Posterior vena cava (tissue), 2 donors: Measurements from ENCODE around the gene CETN3. TPM values are rescaled to one million over a fixed set of nuclear protein-coding genes. Genes with fewer than 3 reads are reported as not detected.
"Not testable (repeated sequence)": the region's sequence is repeated elsewhere in the genome, so short reads cannot be mapped to it uniquely, and the experiment has no call there.

Source experiments
- DNase-seq: peaks from one replicate; pipeline ENCODE4 v3.0.0-alpha.2; 2020; ENCODE audit warnings: low spot score
- intact Hi-C, 2 donors: fragments of 100-400 bp; cut with DNase I; formaldehyde crosslinking; loops; one replicate each; pipeline versions ENCODE4 v1.14.1 to v1.14.2; 2022 to 2023
- total RNA-seq, 2 donors: library from RNA; stranded (reverse); fragmentation: NEBNext Ultra II Directional; extraction: Animal tissue kit (Norgen Biotek cat#: 25700); gene quantifications; one replicate each; pipeline ENCODE4 v1.2.1, GENCODE V29; 2021
- donor health status: DM: yes; HTN: yes; CAD: no.
- donor health status: DM: yes; HTN: yes; CAD: no.

Gene CETN3
- total RNA-seq, 2 donors from 2014 or later, result 15.0 to 18.0 TPM

- DNase-seq, result no peak
- intact Hi-C loops, result no loop called here
Observed at GRCh38 chr5:90344689-90345088, 64.9 kb downstream of the CETN3 start.

GRCh38 chr5:90343731-90344130, 65.8 kb downstream of the CETN3 start:
- DNase-seq, intact Hi-C loops: not testable (repeated sequence)

- no peak for DNase-seq
- intact Hi-C loops, result no loop called here
Observed at GRCh38 chr5:90342576-90342975, 67.0 kb downstream of the CETN3 start.

Other genes with a start within 250 kb of the CETN3 start
- gene MBLAC2, start 65.0 kb upstream of the CETN3 start, total RNA-seq, result 1 to 10 TPM; 5.0 to 5.1 TPM
- 1 to 10 TPM; 1.2 to 1.5 TPM for gene POLR3G, start 65.1 kb upstream of the CETN3 start, total RNA-seq
- gene LYSMD3, start 119.8 kb upstream of the CETN3 start, total RNA-seq, result 10 to 100 TPM; 20.7 to 31.1 TPM
- gene ADGRV1, start 149.0 kb upstream of the CETN3 start, total RNA-seq, result under 1 TPM in 1 of 2 donors, not detected in 1; 0.19 TPM